VCaP (cell line): ENCODE data around the gene CDRT15L2.
"Not testable (repeated sequence)": the region's sequence is repeated elsewhere in the genome, so short reads cannot be mapped to it uniquely, and the experiment has no call there.

Experiments used
- H3K27ac ChIP-seq: fragments of 450-650 bp; 2 replicates; pipeline ENCODE4 v1.5.1; 2017
- TF ChIP-seq, protein P1 (sequence below): fragments of 450-650 bp; conservative IDR thresholded peaks from 2 replicates; pipeline ENCODE4 v1.5.1; 2017; ENCODE audit warnings: mild to moderate bottlenecking, moderate library complexity

CDRT15L2 gene

DNA sequence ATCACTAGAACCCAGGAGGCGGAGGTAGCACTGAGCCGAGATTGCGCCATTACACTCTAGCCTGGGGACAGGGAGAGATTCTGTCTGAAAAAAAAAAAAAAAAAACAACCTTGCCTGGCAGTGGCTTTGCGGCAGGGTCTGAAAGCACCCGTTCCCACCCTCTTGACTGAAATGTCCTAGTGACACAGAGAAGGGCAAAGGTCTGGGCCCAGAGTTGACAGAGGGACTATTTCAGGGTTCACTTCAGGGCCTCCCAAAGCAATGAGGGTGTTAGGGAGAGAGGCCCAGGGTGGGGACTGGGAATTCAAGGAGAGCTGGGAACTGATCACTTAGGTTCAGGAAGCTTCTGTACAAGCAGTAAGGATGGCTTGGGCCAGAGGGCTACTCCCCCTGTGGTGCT is 13.8 kb upstream of the CDRT15L2 start:
- no peak overlapping the region for H3K27ac ChIP-seq
- TF ChIP-seq, protein P1, sequence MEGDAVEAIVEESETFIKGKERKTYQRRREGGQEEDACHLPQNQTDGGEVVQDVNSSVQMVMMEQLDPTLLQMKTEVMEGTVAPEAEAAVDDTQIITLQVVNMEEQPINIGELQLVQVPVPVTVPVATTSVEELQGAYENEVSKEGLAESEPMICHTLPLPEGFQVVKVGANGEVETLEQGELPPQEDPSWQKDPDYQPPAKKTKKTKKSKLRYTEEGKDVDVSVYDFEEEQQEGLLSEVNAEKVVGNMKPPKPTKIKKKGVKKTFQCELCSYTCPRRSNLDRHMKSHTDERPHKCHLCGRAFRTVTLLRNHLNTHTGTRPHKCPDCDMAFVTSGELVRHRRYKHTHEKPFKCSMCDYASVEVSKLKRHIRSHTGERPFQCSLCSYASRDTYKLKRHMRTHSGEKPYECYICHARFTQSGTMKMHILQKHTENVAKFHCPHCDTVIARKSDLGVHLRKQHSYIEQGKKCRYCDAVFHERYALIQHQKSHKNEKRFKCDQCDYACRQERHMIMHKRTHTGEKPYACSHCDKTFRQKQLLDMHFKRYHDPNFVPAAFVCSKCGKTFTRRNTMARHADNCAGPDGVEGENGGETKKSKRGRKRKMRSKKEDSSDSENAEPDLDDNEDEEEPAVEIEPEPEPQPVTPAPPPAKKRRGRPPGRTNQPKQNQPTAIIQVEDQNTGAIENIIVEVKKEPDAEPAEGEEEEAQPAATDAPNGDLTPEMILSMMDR: no peak

DNA sequence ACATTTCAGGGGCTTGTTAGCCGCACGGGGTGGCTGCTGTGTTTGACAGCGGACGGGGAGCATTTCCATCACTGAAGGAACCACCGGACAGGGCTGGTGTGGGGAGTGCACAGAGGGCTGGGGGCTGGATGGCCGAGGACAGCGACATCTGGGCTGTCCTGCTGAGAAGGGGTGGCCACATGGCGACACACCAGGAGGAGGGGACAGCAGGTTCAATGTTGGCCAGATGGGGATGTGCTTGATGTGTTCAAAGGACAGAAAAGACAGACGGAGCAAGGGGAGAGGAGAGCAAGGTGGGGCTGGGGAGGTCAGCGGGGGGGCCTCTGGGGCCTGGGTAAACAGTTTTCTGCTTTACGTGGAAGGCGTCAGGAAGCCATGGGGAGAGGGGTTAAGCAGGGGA is 12.8 kb upstream of the CDRT15L2 start:
- H3K27ac ChIP-seq: not testable (repeated sequence)

DNA sequence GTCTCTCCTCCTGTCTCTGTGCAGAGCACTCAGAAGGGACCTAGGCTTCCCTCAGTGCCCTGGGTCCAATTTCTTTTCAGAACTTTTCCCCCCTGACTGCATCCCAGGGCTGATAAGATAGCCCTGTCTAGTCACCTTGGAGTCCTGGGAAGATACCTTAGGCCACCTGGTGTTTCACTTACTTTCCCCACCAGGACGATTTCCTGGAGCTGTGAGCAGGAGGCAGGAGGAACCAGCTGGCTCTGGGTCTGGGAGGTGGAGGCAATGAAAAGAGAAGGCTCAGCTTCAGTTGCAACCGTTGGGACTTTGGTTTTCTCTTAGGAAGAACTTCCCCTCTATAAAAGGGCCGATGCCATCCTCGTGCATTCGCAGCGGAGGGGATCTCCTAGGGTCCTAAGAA is 12.1 kb upstream of the CDRT15L2 start:
- not testable (repeated sequence) for H3K27ac ChIP-seq

DNA sequence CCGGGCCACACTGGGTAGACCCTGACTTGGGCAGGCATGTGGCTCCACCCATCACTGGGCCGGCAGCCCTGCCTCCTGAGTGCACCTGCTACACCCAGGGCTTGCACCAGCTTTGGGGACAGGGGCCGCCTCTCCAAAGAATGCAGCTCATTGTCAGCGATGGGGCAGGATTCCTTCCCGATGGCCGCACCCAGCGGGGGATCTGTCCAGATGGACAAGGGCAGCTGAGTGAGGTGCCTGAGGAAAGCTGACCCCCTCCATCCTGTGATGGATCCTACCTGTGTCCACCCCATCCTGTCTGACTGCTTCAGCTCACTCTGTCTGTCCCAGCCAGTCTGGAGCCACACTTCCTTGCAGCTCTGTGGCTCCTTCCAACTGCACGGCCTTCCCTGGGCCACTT is 10.9 kb upstream of the CDRT15L2 start:
- not testable (repeated sequence) for H3K27ac ChIP-seq

DNA sequence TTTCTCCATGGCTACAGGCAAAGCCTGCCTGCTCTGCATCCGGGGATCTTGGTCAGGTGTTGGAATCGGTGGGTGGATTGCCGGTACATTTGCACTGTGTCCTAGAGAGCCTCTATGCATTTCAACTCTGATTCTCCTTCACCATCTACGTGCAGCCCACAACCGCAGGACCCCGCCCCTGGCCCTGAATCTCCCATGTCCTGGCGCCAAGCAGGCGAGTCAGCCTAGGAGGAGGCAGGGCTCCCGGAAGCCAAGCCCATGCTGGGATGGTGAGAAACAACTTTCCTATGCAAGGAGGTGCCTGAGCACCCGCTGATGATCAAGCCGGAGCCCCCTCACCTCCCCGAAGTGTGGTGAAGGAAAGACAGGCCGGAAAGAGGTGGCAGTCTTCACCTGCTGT is 7.9 kb upstream of the CDRT15L2 start:
- H3K27ac ChIP-seq: not testable (repeated sequence)

DNA sequence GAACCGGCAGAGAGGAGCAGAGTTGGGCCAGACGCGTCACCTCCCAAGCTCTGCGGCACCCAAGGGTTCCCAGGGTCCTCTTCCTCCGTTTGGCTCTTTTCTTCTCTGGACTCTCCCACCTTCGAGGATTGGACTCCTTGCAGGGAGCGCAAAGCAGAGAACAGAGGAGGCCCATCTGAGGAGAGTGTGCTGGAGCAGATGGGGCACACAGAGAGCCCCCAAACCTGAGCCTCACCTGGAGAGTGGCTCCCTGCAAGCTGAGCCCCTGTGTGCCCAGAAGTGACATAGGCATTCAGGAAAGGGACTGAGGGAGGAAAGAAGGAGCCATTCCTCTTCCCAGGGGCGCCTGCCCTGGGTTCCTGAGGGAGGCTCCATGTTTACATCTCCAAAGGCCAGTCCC is 6.3 kb upstream of the CDRT15L2 start:
- not testable (repeated sequence) for H3K27ac ChIP-seq

DNA sequence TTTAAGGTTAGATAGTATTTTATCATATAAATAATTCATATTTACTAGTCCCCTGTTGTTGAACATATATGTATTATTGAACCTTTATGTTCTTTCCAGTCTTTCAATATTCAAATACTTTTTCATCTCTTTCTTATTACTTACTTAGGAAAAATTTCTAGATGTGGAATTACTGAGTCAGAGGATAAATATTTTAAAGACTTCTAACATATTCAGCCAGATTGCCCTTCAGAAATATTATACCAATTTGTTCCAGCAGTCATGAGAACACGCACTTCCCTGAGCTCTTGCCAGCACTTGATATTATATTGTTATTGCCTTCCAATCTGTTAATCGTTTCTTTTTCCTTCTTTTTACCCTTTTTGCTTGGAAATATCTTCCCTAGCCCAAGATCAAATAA is 4.5 kb upstream of the CDRT15L2 start:
- not testable (repeated sequence) for H3K27ac ChIP-seq

DNA sequence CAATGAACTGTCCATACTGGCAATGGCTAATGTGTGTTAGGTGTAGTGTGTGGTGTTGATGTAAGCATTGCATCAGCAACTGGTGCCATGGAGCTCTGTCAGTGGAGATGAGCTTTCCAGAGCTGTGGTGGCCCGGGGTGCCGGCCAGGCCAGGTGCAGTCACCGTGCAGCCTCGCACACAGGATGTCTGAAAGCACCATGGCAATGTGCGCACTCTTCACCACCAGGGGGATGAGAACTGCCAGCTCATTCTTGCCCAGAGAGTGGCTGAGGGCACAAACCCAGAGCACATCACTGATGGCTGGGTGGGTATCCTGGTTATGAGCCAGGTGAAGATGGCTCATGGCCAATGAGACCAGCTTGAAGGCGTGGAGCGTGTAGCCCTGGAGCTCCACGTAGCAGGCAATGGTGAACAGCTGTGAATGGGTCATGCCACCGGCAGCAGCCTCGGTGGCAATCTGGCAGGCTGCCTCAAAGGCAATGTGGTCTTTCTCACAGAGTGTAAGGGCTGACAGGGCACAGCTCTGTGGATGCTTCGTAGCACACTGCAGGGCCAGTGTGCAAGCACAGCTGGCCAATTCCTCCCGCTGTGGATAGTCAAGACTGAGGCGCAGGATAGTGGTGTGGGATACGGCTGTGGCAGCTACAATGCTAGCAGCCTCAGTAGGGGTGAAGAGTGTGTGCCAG is 4.5 kb downstream of the CDRT15L2 start:
- H3K27ac ChIP-seq: not testable (repeated sequence)

DNA sequence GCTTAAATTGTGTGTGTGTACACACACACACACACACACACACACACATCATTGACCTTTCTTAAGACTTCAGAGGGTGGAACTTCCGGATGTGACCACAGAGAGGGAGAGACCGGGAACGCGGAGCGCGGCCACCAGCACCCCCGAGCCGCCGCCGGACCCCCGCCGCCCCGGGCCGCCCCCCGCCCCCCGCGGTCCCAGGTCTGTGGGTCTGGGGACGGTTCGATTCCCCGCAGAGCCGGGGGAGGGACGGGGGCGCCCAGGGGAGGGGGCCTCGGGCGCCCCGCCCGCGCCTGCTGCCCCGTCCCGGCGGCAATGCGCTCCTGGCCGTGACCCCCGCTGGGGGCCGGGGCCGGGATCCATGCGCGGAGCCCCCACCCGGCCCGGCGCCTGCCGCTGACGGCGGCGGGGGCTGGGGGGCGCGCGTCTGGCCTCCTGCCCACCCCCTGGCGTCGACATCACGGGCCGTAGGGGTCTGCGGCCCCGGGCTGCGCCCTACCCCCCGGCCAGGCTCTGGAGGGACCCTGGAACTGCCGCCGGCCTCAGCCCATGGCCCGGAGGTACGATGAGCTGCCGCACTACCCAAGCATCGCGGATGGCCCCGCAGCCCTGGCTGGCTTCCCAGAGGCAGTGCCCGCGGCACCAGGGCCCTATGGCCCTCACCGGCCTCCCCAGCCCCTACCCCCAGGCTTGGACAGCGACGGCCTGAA is 9.4 kb downstream of the CDRT15L2 start:
- not testable (repeated sequence) for H3K27ac ChIP-seq

DNA sequence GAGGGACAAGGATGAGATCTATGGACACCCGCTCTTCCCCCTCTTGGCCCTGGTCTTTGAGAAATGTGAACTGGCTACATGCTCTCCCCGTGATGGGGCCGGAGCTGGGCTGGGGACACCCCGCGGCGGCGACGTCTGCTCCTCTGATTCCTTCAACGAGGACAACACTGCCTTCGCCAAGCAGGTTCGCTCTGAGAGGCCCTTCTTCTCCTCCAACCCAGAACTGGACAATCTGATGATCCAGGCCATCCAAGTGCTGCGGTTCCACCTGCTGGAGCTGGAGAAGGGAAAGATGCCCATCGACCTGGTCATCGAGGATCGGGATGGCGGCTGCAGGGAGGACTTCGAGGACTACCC is 9.9 kb downstream of the CDRT15L2 start:
- H3K27ac ChIP-seq: not testable (repeated sequence)

DNA sequence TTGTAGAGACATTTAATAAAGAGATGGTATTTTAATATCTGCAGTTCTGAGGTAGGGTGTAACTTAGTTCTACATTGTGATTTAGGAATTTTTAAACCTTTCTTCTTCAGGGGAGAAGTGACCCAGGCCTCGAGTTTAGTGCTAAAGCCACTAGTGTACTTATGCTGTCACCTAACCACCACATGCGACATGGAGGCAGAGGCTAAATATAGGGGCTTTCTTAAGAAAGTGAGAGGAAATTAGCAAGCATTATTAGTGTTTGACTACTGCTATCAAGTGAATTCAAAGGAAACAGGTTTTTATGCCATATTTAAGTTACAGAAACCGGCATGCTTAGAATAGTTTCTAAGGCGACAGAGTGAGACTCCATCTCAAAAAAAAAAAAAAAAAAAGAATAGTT is 11.5 kb downstream of the CDRT15L2 start:
- not testable (repeated sequence) for H3K27ac ChIP-seq

DNA sequence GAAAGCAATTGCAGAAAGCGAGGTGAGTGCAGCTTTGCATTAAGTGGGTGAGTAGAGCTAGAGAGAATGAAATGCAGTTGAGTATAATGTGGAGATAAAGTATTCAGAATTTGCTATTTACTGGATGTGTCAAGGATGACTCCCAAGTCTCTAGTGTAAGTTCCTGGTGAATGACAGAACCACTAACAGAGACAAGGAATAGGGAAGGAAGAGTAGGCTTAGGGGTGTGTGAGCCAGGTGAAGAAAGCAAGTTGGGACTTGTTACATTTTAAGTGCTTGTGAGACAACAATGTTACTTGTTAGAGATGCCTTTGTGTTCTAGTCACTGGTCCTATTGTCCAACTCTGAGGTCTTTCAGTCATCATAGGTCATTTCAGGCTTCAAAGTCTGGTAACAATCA is 26.0 kb downstream of the CDRT15L2 start:
- not testable (repeated sequence) for H3K27ac ChIP-seq

DNA sequence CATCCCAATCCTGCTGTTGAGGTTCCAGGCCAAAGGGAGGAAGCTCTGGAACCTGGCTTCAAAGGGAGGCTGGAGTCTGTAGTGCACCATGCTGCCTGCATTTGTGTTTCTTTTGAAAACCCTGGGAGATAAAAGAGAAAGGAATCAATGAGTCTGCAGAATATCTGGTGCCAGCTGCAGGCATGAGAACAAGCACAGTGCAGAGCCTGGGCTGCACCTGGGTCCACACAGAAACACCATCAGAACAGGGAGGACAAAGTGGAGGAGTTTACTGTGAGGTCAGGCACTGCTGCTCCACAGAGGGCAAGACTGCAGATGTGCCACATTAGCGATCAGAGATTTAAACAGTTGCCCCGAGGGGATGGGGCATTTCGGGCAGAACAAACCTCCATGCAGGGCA is 30.0 kb downstream of the CDRT15L2 start:
- H3K27ac ChIP-seq: not testable (repeated sequence)

DNA sequence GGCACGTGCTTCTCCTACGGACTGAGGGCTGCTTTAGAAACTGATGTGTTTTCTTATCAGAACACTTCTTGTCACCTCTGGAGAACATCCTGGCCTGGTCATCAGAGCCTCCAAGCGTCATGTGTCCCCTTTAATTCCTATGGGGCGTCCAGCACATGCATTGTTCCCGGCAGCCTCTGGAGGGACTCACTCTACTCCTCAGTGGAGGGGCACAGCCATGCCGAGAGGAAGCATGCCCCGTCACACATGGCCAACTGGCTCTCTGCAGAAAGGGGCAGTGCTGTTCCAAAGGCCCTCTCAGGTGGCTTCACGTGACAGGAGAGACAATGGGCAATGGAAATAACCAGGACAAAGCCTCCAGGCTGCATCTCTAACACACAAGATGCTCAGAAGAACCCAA is 31.8 kb downstream of the CDRT15L2 start:
- H3K27ac ChIP-seq: no peak overlapping the region
- TF ChIP-seq, protein P1: no peak

DNA sequence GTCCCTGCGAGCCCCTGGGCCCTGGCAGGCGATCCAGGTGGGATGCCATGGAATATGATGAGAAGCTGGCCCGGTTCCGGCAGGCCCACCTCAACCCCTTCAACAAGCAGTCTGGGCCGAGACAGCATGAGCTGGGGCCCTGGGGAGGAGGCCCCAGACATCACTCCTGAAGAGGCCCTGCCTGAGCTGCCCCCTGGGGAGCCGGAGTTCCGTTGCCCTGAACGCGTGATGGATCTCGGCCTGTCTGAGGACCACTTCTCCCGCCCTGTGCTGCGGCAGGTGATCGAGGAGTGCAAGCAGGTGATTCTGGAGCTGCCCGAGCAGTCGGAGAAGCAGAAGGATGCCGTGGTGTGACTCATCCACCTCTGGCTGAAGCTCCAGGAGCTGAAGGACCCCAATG is 33.1 kb downstream of the CDRT15L2 start:
- TF ChIP-seq, protein P1: no peak
- no peak overlapping the region for H3K27ac ChIP-seq
